HepG2 (cell line): Measurements from ENCODE around the gene ZBTB25. TPM values are rescaled to one million over a fixed set of nuclear protein-coding genes. Genes with fewer than 3 reads are reported as not detected.

Source experiments
- GATA4 ChIP-seq: sonication (generic); IDR thresholded peaks from 2 replicates; pipeline ENCODE4 v1.6.1; 2016; ENCODE audit warnings: antibody characterized with exemption, low read depth, borderline replicate concordance
- HMGXB4 ChIP-seq, 2 experiments: sonication (generic) in 1 of 2; formaldehyde crosslinking in 1 of 2; IDR thresholded peaks; 2 replicates each; pipeline versions ENCODE4 v1.4.0 to v1.6.1; 2018 to 2020; ENCODE audit warnings: missing genetic modification reagents in 2 of 2, borderline replicate concordance in 1 of 2, low read depth in 1 of 2, mild to moderate bottlenecking in 1 of 2, missing biosample characterization in 1 of 2
- HNRNPL ChIP-seq: fragments of 200-400 bp; formaldehyde crosslinking; IDR thresholded peaks from 2 replicates; pipeline ENCODE4 v1.6.1; 2017; ENCODE audit warnings: mild to moderate bottlenecking, low read depth, low read length
- MTF2 ChIP-seq: sonication (generic); formaldehyde crosslinking; IDR thresholded peaks from 2 replicates; pipeline ENCODE4 v1.5.0; 2020; ENCODE audit warnings: missing genetic modification reagents, borderline replicate concordance
- POGK ChIP-seq: sonication (generic); formaldehyde crosslinking; conservative IDR thresholded peaks from 2 replicates; pipeline ENCODE4 v1.8.0; 2022; ENCODE audit warnings: mild to moderate bottlenecking, moderate library complexity, missing genetic modification reagents
- TAF15 ChIP-seq: fragments of 200-400 bp; formaldehyde crosslinking; IDR thresholded peaks from one replicate; pipeline ENCODE4 v1.6.1; 2018; ENCODE audit warnings: mild to moderate bottlenecking, low read depth, low read length; ENCODE audit not compliant: poor library complexity, severe bottlenecking
- U2AF1 ChIP-seq: fragments of 200-400 bp; formaldehyde crosslinking; optimal IDR thresholded peaks from 2 replicates; pipeline ENCODE3; 2017; ENCODE audit warnings: mild to moderate bottlenecking, low read depth, low read length
- ZBTB40 ChIP-seq, 2 experiments: fragments of 450-650 bp in 1 of 2; sonication (generic) in 1 of 2; formaldehyde crosslinking in 1 of 2; IDR thresholded peaks; 2 replicates each; pipeline versions ENCODE4 v1.6.1 to v1.8.0; 2016 to 2022; ENCODE audit warnings: antibody characterized with exemption in 1 of 2, mild to moderate bottlenecking in 1 of 2, missing genetic modification reagents in 1 of 2
- ZNF276 ChIP-seq: sonication (generic); formaldehyde crosslinking; IDR thresholded peaks from 2 replicates; pipeline ENCODE4 v1.4.0; 2020; ENCODE audit warnings: mild to moderate bottlenecking, low read depth, missing genetic modification reagents
- ZNF615 ChIP-seq: sonication (generic); formaldehyde crosslinking; IDR thresholded peaks from 2 replicates; pipeline ENCODE4 v1.5.0; 2020; ENCODE audit warnings: mild to moderate bottlenecking, missing genetic modification reagents, borderline replicate concordance
- polyA plus RNA-seq, 8 experiments: library from polyadenylated mRNA; depleted of rRNA in 3 of 8; stranded (reverse) in 7 of 8; unstranded in 1 of 8; fragments of >200 nt; fragmentation: Illumina TruSeq in 4 of 8; extraction: Trizol in 4 of 8; gene quantifications; 2 replicates each; pipeline versions ENCODE4 v1.2.1 to v1.2.3, GENCODE V29; 2011 to 2016; ENCODE audit warnings: low read depth in 4 of 8, missing spikeins in 1 of 8, mixed read lengths in 1 of 8; ENCODE audit not compliant: insufficient read depth in 1 of 8
- total RNA-seq, 5 experiments: library from RNA; depleted of rRNA; stranded (reverse); fragments of >200 nt; fragmentation: Illumina TruSeq; extraction: Trizol; gene quantifications; 2 replicates each; pipeline ENCODE4 v1.2.3, GENCODE V29; 2016; ENCODE audit warnings: low read depth in 1 of 5
- TF ChIP-seq, protein P1 (sequence below): sonication (generic); formaldehyde crosslinking; IDR thresholded peaks from 2 replicates; pipeline ENCODE4 v1.4.0; 2020; ENCODE audit warnings: missing genetic modification reagents; ENCODE audit errors: not compliant biosample characterization

Gene ZBTB25
- total and polyA plus RNA-seq, 2 of the 13 experiments (the other 11 are each of a cell fraction or from before 2014, with no cell fraction given) = 3.5 to 7.6 TPM

GRCh38 chr14:64504310-64504896 lies 765 bp upstream of the ZBTB25 start, which contains the start of gene ZBTB1 (continued):
- TF ChIP-seq ZNF615 (CRISPR knock-in tag) (0 out of 2 replicates have a peak, but pooled peaks have one; percentile 7), U2AF1 (peak; percentile 37), MTF2 (CRISPR knock-in tag) (no peak), HNRNPL (0 out of 2 replicates have a peak, but pooled peaks have one; percentile 51), GATA4 (peak; percentile 49), ZNF276 (CRISPR knock-in tag) (no peak), POGK (CRISPR knock-in tag) (no peak; the same call in 1 of the 2 replicates), TAF15 (peak; percentile 26), HMGXB4 (CRISPR knock-in tag; IDR thresholded peaks at IDR 0.05; ENCODE audit: borderline replicate concordance in 1 of 2, low read depth in 1 of 2) (peak; percentile 38 to 49; a peak in 2 of 4 replicates), ZBTB40 (IDR thresholded peaks at IDR 0.05) (no peak), ZBTB40 (CRISPR knock-in tag; IDR thresholded peaks at IDR 0.05) (no peak)
- TF ChIP-seq, protein P1, sequence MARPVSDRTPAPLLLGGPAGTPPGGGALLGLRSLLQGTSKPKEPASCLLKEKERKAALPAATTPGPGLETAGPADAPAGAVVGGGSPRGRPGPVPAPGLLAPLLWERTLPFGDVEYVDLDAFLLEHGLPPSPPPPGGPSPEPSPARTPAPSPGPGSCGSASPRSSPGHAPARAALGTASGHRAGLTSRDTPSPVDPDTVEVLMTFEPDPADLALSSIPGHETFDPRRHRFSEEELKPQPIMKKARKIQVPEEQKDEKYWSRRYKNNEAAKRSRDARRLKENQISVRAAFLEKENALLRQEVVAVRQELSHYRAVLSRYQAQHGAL = no peak
